NOMO-1 treated with dmso at 0.1 percent for 144 hours (cell line): ENCODE measurements around the gene RAB10.
A peak's percentile ranks its signal among the peaks of the same experiment; 100 is the strongest.
"Not testable (repeated sequence)": the region's sequence is repeated elsewhere in the genome, so short reads cannot be mapped to it uniquely, and the experiment has no call there.

Source experiments
- DNase-seq: peaks from one replicate; lab custom pipeline; 2025; ENCODE audit not compliant: unreplicated experiment; lab: John Stamatoyannopoulos, UW

Gene RAB10

GRCh38 chr2:26016012-26016705, 17.7 kb upstream of the RAB10 start:
- no peak for DNase-seq

GRCh38 chr2:26016706-26017045, 17.2 kb upstream of the RAB10 start:
- not testable (repeated sequence) for DNase-seq

- no peak for DNase-seq
These were observed 16.3 kb upstream of the RAB10 start for GRCh38 chr2:26017464-26018183.

GRCh38 chr2:26018184-26019055, 15.5 kb upstream of the RAB10 start:
- no peak for DNase-seq

- DNase-seq = no peak
These were observed 13.6 kb upstream of the RAB10 start for GRCh38 chr2:26020231-26020640.

- no peak for DNase-seq
These were observed 9.6 kb upstream of the RAB10 start for GRCh38 chr2:26024260-26024659.

- no peak for DNase-seq
These were observed 8.4 kb upstream of the RAB10 start for GRCh38 chr2:26025509-26025908.

- not testable (repeated sequence) for DNase-seq
These were observed 5.8 kb upstream of the RAB10 start for GRCh38 chr2:26028083-26028482.

- not testable (repeated sequence) for DNase-seq
These were observed 1.2 kb upstream of the RAB10 start for GRCh38 chr2:26032586-26033269.

- peak; percentile 89 for DNase-seq
These were observed 540 bp upstream of the RAB10 start for GRCh38 chr2:26033270-26033817.

- no peak for DNase-seq
These were observed 731 bp downstream of the RAB10 start for GRCh38 chr2:26034637-26034992.

GRCh38 chr2:26035090-26035743, 1.3 kb downstream of the RAB10 start:
- DNase-seq = no peak

- no peak for DNase-seq
These were observed 5.9 kb downstream of the RAB10 start for GRCh38 chr2:26039603-26040323.

GRCh38 chr2:26043109-26043508, 9.2 kb downstream of the RAB10 start:
- no peak for DNase-seq

- no peak for DNase-seq
These were observed 10.2 kb downstream of the RAB10 start for GRCh38 chr2:26043862-26044696.

GRCh38 chr2:26048791-26049190, 14.9 kb downstream of the RAB10 start:
- DNase-seq = no peak

GRCh38 chr2:26049641-26050040, 15.8 kb downstream of the RAB10 start:
- DNase-seq = no peak

- no peak for DNase-seq
These were observed 18.9 kb downstream of the RAB10 start for GRCh38 chr2:26052740-26053139.
